ENCODE measurements around the gene TTC34.

DNA sequence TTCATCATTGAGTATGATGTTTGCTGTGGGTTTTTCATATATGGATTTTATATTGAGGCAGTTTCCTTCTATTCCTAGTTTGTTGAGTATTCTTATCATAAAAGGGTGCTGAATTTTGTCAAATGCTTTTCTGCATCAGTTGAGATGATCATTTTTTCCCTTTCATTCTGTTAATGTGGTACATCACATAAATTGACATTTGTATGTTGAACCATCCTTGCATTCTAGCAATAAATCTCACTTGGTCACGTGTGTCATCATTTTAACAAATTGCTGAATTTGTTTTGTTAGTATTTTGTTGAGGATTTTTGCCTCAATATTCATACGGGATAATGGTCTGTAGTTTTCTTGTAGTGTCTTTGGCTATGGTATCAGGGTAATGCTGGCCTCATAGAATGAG lies 19.9 kb downstream of the TTC34 start:
- TF ChIP-seq, protein P1, sequence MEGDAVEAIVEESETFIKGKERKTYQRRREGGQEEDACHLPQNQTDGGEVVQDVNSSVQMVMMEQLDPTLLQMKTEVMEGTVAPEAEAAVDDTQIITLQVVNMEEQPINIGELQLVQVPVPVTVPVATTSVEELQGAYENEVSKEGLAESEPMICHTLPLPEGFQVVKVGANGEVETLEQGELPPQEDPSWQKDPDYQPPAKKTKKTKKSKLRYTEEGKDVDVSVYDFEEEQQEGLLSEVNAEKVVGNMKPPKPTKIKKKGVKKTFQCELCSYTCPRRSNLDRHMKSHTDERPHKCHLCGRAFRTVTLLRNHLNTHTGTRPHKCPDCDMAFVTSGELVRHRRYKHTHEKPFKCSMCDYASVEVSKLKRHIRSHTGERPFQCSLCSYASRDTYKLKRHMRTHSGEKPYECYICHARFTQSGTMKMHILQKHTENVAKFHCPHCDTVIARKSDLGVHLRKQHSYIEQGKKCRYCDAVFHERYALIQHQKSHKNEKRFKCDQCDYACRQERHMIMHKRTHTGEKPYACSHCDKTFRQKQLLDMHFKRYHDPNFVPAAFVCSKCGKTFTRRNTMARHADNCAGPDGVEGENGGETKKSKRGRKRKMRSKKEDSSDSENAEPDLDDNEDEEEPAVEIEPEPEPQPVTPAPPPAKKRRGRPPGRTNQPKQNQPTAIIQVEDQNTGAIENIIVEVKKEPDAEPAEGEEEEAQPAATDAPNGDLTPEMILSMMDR (IDR thresholded peaks at IDR 0.05), result no peak
- TF ChIP-seq POLR2A (IDR thresholded peaks at IDR 0.05), result no peak
- no peak for TF ChIP-seq POLR2AphosphoS5 (IDR thresholded peaks at IDR 0.05)
- TF ChIP-seq EP300 (IDR thresholded peaks at IDR 0.05), result no peak

All from sigmoid colon (tissue), 4 donors.